OCI-LY1 (cell line): ENCODE results near the gene IDI1.

Experiments used
- H2AFZ ChIP-seq: fragments of 200-600 bp; sonication (generic), shearing (Covaris generic); 2 replicates; pipeline ENCODE4 v1.6.0; 2014; ENCODE audit warnings: antibody characterized with exemption, mild to moderate bottlenecking, low read length
- H3F3A ChIP-seq: fragments of 200-600 bp; sonication (generic), shearing (Covaris generic); 2 replicates; pipeline ENCODE4 v1.6.0; 2014; ENCODE audit warnings: mild to moderate bottlenecking, antibody characterized with exemption, low read length, moderate library complexity; ENCODE audit not compliant: insufficient read depth
- H3K27ac ChIP-seq: fragments of 200-600 bp; sonication (generic); 2 replicates; pipeline ENCODE4 v1.5.1; 2014; ENCODE audit warnings: low read length, mixed run types, mild to moderate bottlenecking, low read depth; ENCODE audit not compliant: poor library complexity, severe bottlenecking
- H3K27me3 ChIP-seq: fragments of 200-600 bp; sonication (generic); 2 replicates; pipeline ENCODE4 v1.6.0; 2014; ENCODE audit warnings: antibody characterized with exemption, mild to moderate bottlenecking, low read length, moderate library complexity; ENCODE audit not compliant: insufficient read depth
- H3K36me3 ChIP-seq: fragments of 200-600 bp; sonication (generic); 2 replicates; pipeline ENCODE4 v1.6.1; 2014; ENCODE audit warnings: mild to moderate bottlenecking, antibody characterized with exemption, low read length, moderate library complexity, mixed read lengths; ENCODE audit not compliant: insufficient read depth
- H3K4me1 ChIP-seq: fragments of 200-600 bp; sonication (generic); 2 replicates; pipeline ENCODE4 v1.5.1; 2014; ENCODE audit warnings: mild to moderate bottlenecking, low read length, moderate library complexity; ENCODE audit not compliant: insufficient read depth, severe bottlenecking
- H3K4me2 ChIP-seq: fragments of 200-600 bp; sonication (generic), shearing (Covaris generic); 2 replicates; pipeline ENCODE4 v1.6.1; 2014; ENCODE audit warnings: low read length
- H3K4me3 ChIP-seq: fragments of 200-600 bp; sonication (generic); 2 replicates; pipeline ENCODE4 v1.5.1; 2014; ENCODE audit warnings: low read length, low read depth, mild to moderate bottlenecking, mixed read lengths; ENCODE audit not compliant: poor library complexity, severe bottlenecking
- H3K79me2 ChIP-seq: fragments of 200-600 bp; shearing (Covaris generic); 2 replicates; pipeline ENCODE4 v1.6.1; 2016; ENCODE audit warnings: mixed run types, low read length, mixed read lengths; ENCODE audit not compliant: insufficient read depth
- H3K9ac ChIP-seq: fragments of 200-600 bp; sonication (generic), shearing (Covaris generic); 2 replicates; pipeline ENCODE4 v1.6.1; 2014; ENCODE audit warnings: mild to moderate bottlenecking, low read length, mixed read lengths
- H3K9me2 ChIP-seq: fragments of 200-600 bp; sonication (generic), shearing (Covaris generic); 2 replicates; pipeline ENCODE4 v1.6.1; 2014; ENCODE audit warnings: low read depth, mild to moderate bottlenecking, low read length, mixed read lengths
- H3K9me3 ChIP-seq: fragments of 200-600 bp; shearing (Covaris generic); 2 replicates; pipeline ENCODE4 v1.6.1; 2014; ENCODE audit warnings: low read length, mixed read lengths
- H4K20me1 ChIP-seq: fragments of 200-600 bp; sonication (generic), shearing (Covaris generic); 2 replicates; pipeline ENCODE4 v1.6.0; 2016; ENCODE audit warnings: mild to moderate bottlenecking, low read length; ENCODE audit not compliant: insufficient read depth
- EZH2 ChIP-seq: fragments of 200-600 bp; sonication (generic), shearing (Covaris generic); IDR thresholded peaks from 2 replicates; pipeline ENCODE4 v1.8.0; 2017; ENCODE audit warnings: borderline replicate concordance, mixed run types, mild to moderate bottlenecking, antibody characterized with exemption, low read length, moderate library complexity, mixed read lengths
- TF ChIP-seq, protein P1 (sequence below): fragments of 200-600 bp; sonication (generic), shearing (Covaris generic); IDR thresholded peaks from 2 replicates; pipeline ENCODE4 v1.5.1; 2017; ENCODE audit warnings: mild to moderate bottlenecking, antibody characterized with exemption, low read length, moderate library complexity, mixed read lengths

IDI1 gene

DNA sequence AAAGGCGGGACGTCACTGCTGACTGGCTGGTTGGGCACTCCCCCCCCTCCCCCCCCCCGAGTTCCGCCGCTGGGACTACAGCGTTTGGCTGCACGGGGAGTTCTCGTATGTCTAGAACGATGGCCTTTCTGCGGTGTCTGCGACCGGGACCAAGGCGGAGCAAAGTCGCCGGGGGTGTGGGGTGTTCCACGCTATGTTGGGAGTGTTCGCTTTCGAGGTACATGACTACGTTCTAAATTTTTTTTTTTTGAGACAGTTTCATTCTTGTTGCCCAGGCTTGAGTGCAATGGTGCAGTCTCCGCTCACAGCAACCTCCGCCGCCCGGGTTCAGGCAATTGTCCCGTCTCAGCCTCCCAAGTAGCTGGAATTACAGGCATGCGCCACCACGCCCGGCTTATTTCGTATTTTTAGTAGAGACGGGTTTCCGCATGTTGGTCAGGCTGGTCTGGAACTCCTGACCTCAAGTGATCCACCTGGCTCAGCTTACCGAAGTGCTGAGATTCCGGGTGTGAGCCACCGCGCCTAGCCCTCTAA lies 573 bp upstream of the IDI1 start:
- Histone ChIP-seq H2AFZ (no peak overlapping the region), H3F3A (peaks cover 8% of the 10 kb centered on the region; the same call in 1 of the 2 replicates), H3K27me3 (no peaks in the 10 kb centered on the region), H3K9me2 (no peaks in the 10 kb centered on the region), H3K36me3 (peaks cover 70% of the 10 kb centered on the region), H3K9ac (peak overlapping the region; percentile 94), H4K20me1 (no peaks in the 10 kb centered on the region), H3K4me3 (peak overlapping the region; percentile 95), H3K27ac (peak overlapping the region; percentile 94), H3K9me3 (no peaks in the 10 kb centered on the region), H3K4me2 (peak overlapping the region; percentile 82), H3K79me2 (peaks cover 42% of the 10 kb centered on the region), H3K4me1 (peaks cover 45% of the 10 kb centered on the region)
- no peak for TF ChIP-seq EZH2
- TF ChIP-seq, protein P1, sequence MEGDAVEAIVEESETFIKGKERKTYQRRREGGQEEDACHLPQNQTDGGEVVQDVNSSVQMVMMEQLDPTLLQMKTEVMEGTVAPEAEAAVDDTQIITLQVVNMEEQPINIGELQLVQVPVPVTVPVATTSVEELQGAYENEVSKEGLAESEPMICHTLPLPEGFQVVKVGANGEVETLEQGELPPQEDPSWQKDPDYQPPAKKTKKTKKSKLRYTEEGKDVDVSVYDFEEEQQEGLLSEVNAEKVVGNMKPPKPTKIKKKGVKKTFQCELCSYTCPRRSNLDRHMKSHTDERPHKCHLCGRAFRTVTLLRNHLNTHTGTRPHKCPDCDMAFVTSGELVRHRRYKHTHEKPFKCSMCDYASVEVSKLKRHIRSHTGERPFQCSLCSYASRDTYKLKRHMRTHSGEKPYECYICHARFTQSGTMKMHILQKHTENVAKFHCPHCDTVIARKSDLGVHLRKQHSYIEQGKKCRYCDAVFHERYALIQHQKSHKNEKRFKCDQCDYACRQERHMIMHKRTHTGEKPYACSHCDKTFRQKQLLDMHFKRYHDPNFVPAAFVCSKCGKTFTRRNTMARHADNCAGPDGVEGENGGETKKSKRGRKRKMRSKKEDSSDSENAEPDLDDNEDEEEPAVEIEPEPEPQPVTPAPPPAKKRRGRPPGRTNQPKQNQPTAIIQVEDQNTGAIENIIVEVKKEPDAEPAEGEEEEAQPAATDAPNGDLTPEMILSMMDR = no peak

DNA sequence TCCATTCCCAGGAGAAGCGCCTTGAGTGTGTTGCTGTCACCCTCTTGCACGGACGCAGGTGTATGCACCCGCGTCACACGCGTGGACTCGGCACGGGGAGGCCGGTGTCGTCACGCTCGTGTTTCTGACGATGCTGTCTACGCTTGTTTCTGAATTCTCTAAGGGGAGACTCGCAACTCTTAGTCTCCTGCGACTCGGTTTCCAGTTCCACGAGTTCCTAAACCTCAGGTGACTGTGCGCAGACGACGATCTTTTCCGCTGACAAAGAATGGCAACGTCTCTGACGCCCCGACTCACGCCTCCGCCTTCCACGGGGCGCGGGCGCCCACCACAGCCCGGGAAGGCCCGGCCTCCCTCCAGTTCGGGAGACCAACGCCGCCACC lies 579 bp downstream of the IDI1 start:
- no peaks in the 10 kb centered on the region for H3K27me3 ChIP-seq
- peak overlapping the region; percentile 94 for H3K9ac ChIP-seq
- H2AFZ ChIP-seq = no peak overlapping the region
- peak overlapping the region; percentile 82 for H3K4me2 ChIP-seq
- H3K9me2 ChIP-seq = no peaks in the 10 kb centered on the region
- peak overlapping the region; percentile 95 for H3K4me3 ChIP-seq
- H3F3A ChIP-seq = peaks cover 8% of the 10 kb centered on the region; the same call in 1 of the 2 replicates
- H3K4me1 ChIP-seq = peaks cover 52% of the 10 kb centered on the region
- TF ChIP-seq, protein P1 = no peak
- no peak for TF ChIP-seq EZH2
- peak overlapping the region; percentile 94 for H3K27ac ChIP-seq
- H3K36me3 ChIP-seq = peaks cover 69% of the 10 kb centered on the region
- no peaks in the 10 kb centered on the region for H4K20me1 ChIP-seq
- peaks cover 40% of the 10 kb centered on the region for H3K79me2 ChIP-seq
- no peaks in the 10 kb centered on the region for H3K9me3 ChIP-seq

DNA sequence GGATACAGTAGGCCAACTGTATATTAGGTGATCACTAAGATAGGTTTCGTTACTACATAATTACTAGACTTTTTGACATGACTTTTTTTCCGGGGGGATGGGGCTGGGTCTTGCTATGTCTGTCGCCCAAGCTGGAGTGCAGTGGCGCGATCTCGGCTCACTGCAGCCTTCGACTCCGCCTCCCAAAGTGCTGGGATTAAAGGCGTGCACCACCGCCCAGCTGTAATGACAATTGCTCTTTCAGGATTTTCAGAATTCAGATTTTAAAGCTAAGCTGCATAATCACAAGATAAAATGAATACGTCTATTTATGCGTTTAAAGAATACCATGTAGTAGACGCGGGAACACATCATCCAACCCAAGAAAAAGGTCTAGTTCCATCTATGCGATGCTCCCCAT lies 982 bp downstream of the IDI1 start:
- peaks cover 53% of the 10 kb centered on the region for H3K4me1 ChIP-seq
- TF ChIP-seq, protein P1 = no peak
- TF ChIP-seq EZH2 = no peak
- peak overlapping the region; percentile 82 for H3K4me2 ChIP-seq
- peak overlapping the region; percentile 94 for H3K27ac ChIP-seq
- H3K9ac ChIP-seq = peak overlapping the region; percentile 94
- H3F3A ChIP-seq = peaks cover 8% of the 10 kb centered on the region; the same call in 1 of the 2 replicates
- H3K79me2 ChIP-seq = peaks cover 40% of the 10 kb centered on the region
- no peaks in the 10 kb centered on the region for H3K27me3 ChIP-seq
- peak overlapping the region; percentile 95 for H3K4me3 ChIP-seq
- no peak overlapping the region for H2AFZ ChIP-seq
- no peaks in the 10 kb centered on the region for H4K20me1 ChIP-seq
- H3K9me3 ChIP-seq = no peaks in the 10 kb centered on the region
- peaks cover 69% of the 10 kb centered on the region for H3K36me3 ChIP-seq
- no peaks in the 10 kb centered on the region for H3K9me2 ChIP-seq
